BJ (cell line): Measurements from ENCODE around the gene CDKAL1. TPM values are rescaled to one million over a fixed set of nuclear protein-coding genes. Genes with fewer than 3 reads are reported as not detected.

Experiments used
- CTCF ChIA-PET: fragments of 350-600 bp; formaldehyde crosslinking; extraction: SDS; loops from one replicate; lab custom pipeline; 2021; ENCODE audit warnings: antibody characterized with exemption, inconsistent platforms; lab: Yijun Ruan, JAX
- POLR2A ChIA-PET: fragments of 300-600 bp; sonication (Branson Sonifier 250); formaldehyde crosslinking; extraction: SDS; loops from one replicate; lab custom pipeline; 2021; ENCODE audit warnings: antibody characterized with exemption; lab: Charles Lee
- DNase-seq: peaks from one replicate; pipeline ENCODE4 v3.0.0-alpha.2; 2011; ENCODE audit warnings: low read depth
- H3K27me3 ChIP-seq: 2 replicates; pipeline ENCODE4 v1.6.0; 2011; ENCODE audit warnings: low read length; ENCODE audit not compliant: control insufficient read depth, insufficient read depth
- H3K36me3 ChIP-seq: 2 replicates; pipeline ENCODE4 v1.5.1; 2011; ENCODE audit warnings: low read length; ENCODE audit not compliant: control insufficient read depth, insufficient read depth
- H3K4me3 ChIP-seq: 2 replicates; pipeline ENCODE4 v1.5.1; 2011; ENCODE audit warnings: low read depth, mild to moderate bottlenecking, control low read depth, low read length
- CTCF ChIP-seq: IDR thresholded peaks from 2 replicates; pipeline ENCODE4 v1.5.1; 2011; ENCODE audit warnings: low read depth, mild to moderate bottlenecking, control low read depth, inconsistent platforms, low read length, moderate library complexity; ENCODE audit not compliant: insufficient read depth
- polyA plus RNA-seq: library from polyadenylated mRNA; depleted of rRNA; stranded (reverse); fragments of >200 nt; gene quantifications from 2 replicates; pipeline ENCODE4 v1.2.3, GENCODE V29; 2011

The CDKAL1 gene
- polyA plus RNA-seq, 1 experiment, result 3.8 TPM

GRCh38 chr6:20673458-20673857 lies 139.2 kb downstream of the CDKAL1 start:
- no peak for TF ChIP-seq CTCF
- Histone ChIP-seq H3K27me3 (no peaks in the 10 kb centered on the region), H3K36me3 (no peaks in the 10 kb centered on the region), H3K4me3 (no peak overlapping the region)
- CTCF ChIA-PET, result no interaction called here
- POLR2A ChIA-PET, result no interaction called here
- DNase-seq, result no peak

DNA sequence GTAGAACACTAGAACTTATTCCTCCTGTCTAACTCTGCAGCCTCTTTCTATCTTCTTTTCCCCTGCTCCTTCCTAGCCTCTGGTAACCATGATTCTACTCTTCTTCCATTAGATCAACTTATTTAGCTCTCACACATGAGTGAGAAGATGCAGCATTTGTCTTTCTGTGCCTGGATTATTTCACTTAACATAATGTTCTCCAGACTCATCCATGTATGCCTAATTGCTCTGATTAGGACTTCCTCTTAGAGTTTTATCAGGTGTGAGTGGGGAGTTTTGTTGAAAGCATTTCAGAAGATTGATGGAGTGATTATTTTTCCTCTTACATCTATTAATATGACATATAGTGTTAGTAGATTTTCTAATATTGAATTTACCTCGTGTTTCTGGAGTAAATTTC lies 140.4 kb downstream of the CDKAL1 start:
- POLR2A ChIA-PET, result no interaction called here

DNA sequence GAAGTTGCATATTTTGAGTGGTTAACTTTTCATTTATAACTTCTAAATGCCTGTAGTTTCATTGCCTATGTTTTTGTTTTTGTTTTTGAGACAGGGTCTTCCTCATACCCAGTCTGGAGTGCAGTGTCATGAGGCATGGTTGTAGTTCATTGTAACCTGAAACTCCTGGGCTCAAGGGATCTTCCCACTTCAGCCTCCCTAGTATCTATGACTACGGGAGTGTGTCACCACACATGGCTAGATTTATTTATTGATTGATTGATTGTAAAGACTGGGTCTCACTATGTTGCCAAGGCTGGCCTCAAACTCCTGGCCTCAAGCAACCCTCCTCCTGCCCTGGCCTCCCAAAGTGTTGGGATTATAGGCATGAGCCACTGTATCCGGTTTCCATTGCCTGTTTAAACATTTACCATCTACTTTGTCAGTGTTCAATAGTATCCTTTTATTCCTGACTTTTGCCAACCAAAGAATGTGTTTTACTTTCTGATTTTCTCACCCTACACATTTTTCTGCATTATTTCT lies 144.6 kb downstream of the CDKAL1 start:
- POLR2A ChIA-PET, result no interaction called here
- no peak for DNase-seq
- Histone ChIP-seq H3K27me3 (no peaks in the 10 kb centered on the region), H3K36me3 (no peaks in the 10 kb centered on the region), H3K4me3 (no peak overlapping the region)
- no peak for TF ChIP-seq CTCF
- CTCF ChIA-PET, result no interaction called here

More for the DNA sequence above, 140.4 kb downstream of the CDKAL1 start:
- TF ChIP-seq CTCF, result no peak
- H3K4me3 ChIP-seq, result no peak overlapping the region
- H3K36me3 ChIP-seq, result no peaks in the 10 kb centered on the region
- no peaks in the 10 kb centered on the region for H3K27me3 ChIP-seq
- no peak for DNase-seq
- CTCF ChIA-PET, result interaction anchor here (1.4 kb wide), 1 partner anchor 12 kb away, joined by 3 read pairs; no protein-coding TSS in a partner anchor

DNA sequence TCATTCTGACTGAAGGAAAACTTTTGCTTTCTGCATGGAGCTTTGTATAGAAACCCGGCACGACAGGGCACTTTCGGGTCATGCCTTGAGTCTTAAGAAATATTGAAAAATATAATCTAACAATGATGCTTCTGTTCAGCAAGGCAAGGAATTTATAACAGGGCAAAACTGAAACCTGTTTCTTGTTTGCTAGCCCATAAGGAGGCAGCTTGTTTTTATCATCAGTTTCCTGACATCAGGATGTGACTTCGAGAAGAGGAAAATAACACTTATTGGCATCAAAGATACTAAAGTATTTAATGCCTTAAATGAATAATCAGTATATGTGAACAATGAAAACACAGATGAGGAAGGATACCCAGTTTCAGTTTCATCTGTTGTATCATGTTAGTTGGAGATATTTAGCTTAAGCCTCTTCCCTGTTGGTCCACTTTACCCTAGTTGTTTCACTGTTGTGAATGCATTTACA lies 146.5 kb downstream of the CDKAL1 start:
- TF ChIP-seq CTCF, result no peak
- ChIA-PET POLR2A (no interaction called here), CTCF (interaction anchor here (1.1 kb wide), 1 partner anchor 34 kb away, joined by 3 read pairs; no protein-coding TSS in a partner anchor)
- H3K4me3 ChIP-seq, result no peak overlapping the region
- H3K27me3 ChIP-seq, result no peaks in the 10 kb centered on the region
- no peaks in the 10 kb centered on the region for H3K36me3 ChIP-seq
- DNase-seq, result no peak

- no peak for TF ChIP-seq CTCF
- POLR2A ChIA-PET, result no interaction called here
- CTCF ChIA-PET, result no interaction called here
- no peaks in the 10 kb centered on the region for H3K36me3 ChIP-seq
- DNase-seq, result no peak
- H3K4me3 ChIP-seq, result no peak overlapping the region
- no peaks in the 10 kb centered on the region for H3K27me3 ChIP-seq
Observed at GRCh38 chr6:20681243-20681684, 147.0 kb downstream of the CDKAL1 start.
